Endothelial cell of hepatic sinusoid (primary cell): ENCODE data around the gene MARCO.

Source experiments
- in situ Hi-C: cut with HindIII; loops from 2 replicates; pipeline ENCODE4 v1.10.0; 2017; ENCODE audit warnings: low sequenced_read_pairs

Gene MARCO, protein sequence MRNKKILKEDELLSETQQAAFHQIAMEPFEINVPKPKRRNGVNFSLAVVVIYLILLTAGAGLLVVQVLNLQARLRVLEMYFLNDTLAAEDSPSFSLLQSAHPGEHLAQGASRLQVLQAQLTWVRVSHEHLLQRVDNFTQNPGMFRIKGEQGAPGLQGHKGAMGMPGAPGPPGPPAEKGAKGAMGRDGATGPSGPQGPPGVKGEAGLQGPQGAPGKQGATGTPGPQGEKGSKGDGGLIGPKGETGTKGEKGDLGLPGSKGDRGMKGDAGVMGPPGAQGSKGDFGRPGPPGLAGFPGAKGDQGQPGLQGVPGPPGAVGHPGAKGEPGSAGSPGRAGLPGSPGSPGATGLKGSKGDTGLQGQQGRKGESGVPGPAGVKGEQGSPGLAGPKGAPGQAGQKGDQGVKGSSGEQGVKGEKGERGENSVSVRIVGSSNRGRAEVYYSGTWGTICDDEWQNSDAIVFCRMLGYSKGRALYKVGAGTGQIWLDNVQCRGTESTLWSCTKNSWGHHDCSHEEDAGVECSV

DNA sequence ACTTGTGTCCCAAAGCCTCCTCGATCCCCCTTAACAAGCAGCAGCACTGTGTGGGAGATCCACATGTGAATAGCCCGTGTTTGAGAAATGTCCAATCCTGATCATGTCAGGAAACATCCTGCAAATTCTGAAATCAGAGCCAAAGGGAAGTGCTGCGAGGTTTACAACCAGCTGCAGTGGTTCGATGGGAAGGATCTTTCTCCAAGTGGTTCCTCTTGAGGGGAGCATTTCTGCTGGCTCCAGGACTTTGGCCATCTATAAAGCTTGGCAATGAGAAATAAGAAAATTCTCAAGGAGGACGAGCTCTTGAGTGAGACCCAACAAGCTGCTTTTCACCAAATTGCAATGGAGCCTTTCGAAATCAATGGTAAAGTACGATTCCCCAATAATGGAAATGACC, at the start of gene MARCO:
MARCO (plus strand) TSS at position 164 of the 400 bp plus-strand sequence; CDS start at position 271, 107 bp downstream.
- in situ Hi-C loops = no loop called here

DNA sequence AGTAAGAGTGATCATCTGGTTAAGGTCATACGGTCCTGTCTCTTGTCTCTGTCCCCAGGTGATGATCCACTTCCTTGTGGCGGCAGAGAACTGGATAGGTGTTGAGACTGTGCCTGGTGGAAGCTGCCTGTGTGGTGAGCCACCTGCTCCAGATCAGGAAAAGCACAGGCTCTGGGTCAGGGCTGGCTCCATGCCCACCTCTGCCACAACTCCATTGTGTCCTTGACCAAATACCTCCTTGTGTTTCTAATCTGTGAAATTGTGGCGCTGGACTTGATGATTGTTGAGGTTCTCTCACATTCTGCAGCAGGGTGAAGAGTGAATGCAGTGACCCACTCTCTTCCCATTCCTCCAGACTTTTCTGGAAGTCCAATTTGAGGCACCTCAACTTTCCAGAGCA, 48.9 kb upstream of the MARCO start:
- in situ Hi-C loops = no loop called here

DNA sequence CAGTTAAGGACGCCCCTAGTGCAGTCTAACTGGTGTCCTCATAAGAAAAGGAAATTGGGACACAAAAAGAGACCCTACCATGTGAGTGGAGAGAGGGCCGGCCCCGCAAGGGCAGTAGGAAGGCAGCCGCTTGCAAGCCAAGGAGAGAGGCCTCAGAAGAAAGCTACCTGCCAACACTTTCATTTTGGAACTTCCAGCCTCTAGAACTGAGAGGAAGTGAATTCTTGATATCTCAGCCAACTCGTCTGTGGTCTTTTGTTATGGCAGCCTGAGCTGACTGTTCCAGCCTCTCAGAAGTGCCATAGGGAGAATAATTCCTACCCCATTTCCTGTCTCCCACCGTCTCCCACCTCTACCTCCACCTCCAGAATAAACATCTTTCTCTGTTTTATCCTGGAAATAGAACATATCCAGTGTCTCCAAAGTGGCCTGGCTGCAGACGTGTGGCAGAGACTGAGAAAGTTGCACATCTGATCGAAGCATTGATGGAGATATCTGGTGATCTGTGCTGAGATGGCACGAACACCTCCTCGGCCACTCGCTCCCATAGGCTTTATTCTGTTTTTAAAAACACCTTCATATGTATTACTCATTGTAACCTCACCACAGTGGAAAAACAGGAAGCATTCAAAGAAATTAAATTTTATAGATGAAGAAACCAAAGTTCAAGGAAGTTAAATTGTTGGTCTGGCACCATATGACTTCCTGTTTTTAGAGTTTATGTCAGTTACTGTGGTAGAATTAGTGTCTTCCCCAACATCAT, 39.5 kb upstream of the MARCO start:
- in situ Hi-C loops = no loop called here

DNA sequence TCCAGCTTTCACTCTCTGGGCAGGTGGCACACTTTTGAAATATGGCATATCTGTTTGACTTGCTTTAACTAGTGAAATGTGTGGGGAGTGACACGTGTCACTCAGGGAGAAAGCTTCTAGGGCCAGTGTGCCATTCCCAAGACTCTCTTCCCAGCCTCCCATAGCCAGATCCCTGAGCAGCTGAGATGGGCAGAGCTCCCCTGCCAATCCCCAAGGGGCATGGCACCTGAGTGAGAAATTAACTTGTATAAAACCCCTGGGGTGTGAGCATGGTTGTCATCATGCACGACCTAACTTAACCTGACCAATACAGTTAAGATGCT, 39.0 kb upstream of the MARCO start:
- in situ Hi-C loops = no loop called here

DNA sequence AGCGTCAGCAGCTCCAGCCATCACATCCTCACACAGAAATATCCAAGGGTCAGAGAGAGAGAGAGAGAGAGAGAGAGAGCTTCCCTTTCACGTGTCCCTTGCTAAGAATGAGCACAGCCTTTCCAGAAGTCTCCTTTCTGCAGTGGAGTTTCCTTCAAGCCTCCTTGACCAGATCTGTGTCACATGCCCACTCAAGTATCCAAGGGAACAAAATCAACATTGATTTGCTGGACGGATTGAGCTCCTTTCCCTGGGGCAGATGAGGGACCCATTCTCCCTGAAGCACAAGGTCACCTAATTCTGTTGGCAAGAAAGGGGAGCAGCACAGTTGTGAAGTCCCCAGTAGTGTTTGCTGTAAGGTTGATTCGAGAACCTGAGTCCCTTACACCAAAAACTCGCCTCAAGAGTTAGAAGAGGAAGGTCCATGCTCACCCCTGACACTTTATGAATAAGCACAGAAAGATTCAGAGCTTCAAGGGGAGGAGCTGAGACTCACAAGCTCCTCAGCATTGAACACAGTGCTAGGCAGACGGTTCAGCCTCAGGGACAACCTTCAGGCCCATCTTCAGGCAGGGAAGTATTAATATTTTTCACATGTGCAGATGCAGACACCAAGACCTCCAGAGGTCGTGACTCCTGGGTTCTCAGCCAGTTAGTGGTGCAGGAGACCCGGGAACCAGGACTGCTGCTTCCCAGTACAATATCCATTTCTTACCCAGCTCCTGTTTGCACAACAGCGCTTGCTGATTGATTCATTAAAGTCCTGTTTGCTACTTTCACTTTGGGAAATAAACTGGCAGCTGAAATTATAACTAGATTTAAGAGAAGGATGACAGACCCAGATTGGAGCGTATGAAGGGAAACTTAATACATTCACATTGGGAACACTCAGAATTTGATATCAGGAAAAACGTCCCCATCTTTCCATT, 38.2 kb upstream of the MARCO start:
- in situ Hi-C loops = no loop called here

DNA sequence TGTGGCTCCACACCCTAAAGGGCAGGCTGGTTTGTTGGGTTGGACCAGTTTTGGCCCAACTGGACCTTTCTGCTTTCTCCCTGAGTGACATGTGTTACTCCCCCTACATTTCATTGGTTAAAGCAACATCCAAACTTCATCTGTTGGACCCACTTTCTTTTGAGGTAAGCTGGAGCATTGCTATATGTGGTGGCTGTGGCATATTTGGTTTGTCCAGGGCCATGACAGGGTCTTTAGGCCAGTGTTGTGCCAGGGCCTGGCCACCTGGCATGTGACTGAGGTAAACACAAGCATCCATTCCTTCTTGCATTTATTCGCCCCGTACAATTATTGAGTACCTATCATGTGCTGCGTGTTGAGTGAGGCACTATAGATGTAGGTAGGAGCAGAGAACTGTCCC, 36.8 kb upstream of the MARCO start:
- in situ Hi-C loops = no loop called here

DNA sequence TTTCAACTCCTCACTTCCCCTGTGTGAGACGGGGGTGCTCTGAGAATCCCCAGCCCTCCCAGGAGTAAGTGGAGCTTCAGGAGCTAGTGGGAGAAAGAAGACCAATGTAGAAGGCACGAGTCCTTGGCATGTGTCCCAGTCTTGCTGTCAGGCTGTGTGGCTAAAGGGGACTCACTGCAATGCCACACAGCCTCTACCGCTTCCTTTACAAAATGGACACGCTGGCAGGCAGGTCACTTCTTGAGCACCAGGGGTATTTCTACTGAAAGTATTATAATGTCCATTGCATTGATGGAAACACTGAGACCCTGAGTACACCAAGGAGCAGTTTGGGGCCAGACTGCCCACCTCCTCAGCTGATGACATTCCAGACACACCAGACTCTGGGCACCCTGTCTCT, 35.8 kb upstream of the MARCO start:
- in situ Hi-C loops = no loop called here

DNA sequence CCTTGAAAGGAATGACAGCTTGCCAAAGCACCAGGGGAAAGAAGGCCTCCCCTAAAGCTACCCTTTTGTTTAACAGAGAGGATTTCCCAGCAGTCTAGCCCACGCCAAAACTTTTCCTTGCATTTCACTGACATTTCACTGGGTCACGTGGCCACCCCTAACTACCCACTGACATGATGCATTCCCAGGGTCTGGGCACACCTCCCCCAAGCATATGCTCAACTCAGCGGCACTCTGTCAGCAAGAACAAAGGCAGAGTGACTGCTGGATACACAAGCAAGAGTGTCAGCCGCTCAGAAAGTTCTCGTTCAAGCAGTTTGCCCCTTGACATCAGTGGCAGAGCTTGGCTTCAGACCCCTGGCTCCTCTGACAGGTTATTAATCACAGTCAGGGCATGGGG, 34.2 kb upstream of the MARCO start:
- in situ Hi-C loops = no loop called here

DNA sequence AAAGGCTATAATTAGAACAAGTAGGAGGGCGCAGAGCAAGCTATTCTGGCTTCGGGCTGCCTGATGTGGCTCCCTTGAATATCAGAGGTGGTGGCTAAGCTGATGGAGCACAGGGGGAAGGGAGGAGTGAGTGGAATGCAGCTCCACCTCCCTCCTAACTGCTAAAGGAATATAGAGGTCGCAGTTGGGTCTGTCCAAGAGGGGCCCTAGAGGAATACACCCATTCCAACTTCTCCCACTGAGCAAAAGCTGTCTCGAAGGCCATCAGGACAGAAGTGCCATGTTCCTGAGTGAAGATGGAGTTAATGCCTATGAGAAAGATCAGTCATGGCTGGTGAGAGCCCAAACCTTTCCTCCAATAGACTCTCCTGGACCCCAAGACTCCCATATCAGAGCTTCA, 32.8 kb upstream of the MARCO start:
- in situ Hi-C loops = no loop called here

DNA sequence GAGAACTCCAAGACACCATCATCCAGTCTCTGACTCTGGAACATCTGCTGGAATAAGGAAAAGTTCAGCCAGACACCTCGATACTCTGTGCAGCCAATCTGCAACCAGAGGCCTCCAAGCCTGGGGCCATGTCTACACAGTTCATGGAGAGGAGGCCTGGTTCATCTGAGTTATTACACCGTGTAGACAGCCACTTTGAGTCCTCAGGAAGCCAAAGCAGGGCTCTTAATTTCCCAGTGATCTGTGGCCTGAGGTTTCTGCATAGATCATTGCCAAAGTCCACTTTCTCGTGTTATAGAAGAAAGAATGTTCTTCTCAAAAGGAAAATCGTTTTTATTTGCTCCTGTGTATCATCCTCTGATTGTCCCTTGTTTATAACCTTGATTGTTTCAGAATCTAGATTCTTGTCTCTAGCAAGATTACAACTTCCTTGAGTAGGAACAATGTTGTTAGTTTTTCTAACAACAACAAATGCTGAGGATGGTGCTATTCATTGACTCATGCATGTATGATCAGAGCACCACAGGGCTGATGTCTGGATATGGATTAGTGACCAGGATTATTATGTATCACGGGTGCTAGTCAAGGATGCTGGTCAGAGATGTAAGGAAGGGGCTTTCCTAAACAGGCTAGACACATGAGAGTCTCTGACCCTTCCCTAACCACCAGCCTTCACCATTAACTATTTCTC, 30.7 kb upstream of the MARCO start:
- in situ Hi-C loops = no loop called here

DNA sequence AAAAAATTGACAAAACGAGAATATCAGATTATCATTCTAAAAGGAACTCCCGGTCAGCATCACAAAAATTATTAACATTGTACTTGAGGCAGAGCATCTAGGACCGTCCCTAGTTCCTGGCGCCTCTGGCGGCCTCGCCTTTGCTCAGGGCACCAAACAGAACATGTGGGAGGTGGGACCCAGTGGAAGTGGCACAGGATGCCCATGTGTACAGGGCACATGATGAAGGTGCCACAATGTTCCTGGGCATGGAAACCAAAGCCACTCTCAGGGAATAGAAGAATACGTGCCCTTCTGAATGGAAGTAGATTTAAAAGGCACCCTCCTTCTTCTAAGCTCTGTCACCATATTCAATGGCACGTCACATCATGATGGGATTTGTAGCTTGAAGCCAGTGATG, 30.1 kb upstream of the MARCO start:
- in situ Hi-C loops = no loop called here

DNA sequence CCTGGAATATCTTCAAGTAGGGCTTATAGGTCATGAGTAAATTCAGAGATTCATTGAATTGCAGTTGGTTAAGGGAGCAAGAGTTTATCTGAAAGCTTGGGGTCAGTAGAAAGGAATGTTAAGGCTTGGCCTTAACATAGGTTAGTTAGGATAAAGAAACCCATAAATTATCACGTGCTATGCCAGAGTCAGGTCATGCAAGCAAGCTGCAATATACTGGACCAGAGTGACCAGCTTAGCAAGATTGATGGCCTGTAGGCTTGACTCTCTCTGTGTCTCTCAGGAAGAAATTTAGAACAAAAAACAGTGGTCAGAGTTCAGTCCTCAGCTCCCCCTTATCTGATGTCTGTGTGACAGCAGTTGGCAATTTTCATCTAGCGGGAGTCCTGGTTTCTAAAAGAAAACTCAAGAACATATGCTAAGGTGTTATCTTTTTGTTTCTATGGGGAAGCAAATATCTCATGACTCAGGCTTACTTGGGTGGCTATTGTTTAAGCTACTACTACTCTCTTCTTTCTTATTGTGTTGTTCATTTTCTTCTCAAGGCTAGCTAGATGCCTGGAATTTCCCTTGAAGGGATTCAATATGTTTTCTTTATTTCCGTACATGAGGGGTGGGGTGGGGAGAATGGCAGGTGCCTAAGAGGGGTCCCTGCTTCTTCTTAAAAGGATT, 28.7 kb upstream of the MARCO start:
- in situ Hi-C loops = no loop called here

DNA sequence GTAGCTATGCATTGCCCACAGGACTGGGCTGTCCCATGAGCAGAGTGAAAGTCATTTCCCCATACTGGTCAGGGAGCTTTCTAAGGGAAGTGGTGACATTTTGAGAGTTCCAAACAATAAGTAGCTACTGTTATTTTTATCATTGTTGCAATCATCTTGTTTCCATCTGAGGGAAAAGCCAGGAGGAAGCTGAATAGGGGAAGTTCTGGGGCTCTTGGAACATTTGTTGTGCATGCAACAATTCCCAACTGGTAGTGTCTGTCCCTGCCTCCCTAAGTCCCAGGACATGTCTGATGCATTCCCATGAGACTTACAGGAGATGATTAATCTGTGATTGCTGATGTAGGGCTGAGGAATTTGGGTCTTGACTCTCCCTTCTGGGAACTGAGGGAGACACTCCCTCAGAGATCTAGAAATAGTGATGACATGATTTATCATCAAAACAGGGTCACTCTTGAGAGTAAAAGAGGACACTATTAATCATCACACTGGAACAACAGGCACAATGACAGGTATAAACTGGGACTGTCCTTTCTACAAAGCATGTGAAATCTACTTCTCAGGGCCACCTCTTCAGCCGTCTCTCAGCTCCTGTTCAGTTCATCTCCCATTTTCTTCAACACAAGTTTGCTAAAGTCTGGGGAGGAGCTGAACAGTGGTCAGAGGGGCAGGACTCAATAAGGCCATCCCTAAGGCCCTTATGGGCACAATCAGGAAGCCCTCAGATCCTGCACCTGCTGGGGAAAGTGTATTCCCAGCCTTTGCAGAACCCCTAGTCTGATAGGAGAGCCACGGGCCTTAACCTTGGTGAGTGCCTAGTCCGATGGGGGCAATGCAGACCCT, 28.0 kb upstream of the MARCO start:
- in situ Hi-C loops = no loop called here

DNA sequence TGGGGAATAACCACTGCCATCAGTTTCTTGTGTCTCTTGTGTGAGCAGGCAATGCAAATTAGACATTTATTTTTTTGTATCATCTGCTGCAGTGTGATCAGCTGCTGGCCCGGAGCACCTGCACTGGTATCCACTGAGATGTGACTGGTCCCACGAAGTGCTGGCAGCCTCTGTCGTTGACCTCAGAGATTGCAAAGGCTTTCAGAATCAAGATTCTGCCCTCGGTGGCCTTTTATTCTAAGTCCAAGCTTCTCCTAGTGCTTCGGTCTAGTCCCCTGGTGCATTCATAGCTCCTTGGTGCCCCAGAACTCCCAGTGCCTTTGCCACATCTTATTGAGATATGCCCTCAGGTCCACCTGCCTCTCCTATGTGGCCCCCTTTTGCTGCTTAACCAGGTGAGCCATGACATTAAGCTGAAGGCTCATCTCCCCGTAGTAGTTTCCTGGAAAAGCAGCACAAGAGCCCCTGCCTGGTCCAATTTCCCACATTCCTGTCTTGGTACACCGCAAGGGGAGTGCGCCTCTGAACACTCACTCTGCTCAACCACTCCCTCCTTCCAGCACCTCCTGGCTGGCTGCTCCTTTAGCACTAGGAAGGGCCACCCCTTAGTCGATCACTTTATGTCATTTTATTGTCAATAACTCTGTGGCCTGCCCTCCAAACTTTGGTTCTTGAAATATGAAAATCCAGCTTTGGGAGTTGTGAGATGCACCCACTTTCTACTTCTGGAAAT, 27.1 kb upstream of the MARCO start:
- in situ Hi-C loops = no loop called here

DNA sequence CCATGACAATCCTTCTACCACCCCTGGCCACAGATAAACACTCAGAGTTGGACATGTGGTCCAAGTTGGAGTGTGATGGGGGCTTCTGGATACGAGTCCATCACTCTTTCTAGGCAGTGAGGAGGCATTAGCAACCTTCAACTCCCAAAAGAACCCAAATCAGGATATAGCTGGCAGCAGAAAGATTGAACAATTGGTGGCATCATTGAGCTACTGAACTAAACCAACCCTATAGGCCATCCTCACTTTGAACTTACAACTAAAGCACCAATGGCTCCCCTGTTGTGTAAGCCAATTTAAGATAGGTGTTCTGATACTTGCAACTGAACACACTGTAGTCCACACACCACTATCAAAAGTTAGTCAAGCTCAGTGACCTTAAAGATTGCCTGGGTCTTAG, 24.0 kb upstream of the MARCO start:
- in situ Hi-C loops = no loop called here

DNA sequence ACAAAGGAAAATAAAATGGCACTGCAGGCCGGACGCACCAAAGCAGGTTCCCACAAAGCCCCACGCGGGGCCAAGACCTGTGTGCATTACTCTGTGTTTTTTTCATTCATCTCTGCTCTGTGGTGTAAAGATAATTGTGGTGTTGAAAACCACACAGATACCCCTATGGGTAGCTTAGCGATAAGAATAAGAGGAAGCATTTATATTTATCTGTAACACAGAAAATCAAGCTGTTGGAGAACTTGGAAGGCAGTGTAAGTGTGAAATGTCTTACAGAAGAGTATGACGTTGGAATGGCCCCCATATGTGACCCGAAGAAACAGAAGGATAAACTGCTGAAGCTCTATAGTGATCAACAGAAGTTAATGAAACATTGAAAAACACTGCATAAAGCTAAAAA, 20.3 kb upstream of the MARCO start:
- in situ Hi-C loops = no loop called here

DNA sequence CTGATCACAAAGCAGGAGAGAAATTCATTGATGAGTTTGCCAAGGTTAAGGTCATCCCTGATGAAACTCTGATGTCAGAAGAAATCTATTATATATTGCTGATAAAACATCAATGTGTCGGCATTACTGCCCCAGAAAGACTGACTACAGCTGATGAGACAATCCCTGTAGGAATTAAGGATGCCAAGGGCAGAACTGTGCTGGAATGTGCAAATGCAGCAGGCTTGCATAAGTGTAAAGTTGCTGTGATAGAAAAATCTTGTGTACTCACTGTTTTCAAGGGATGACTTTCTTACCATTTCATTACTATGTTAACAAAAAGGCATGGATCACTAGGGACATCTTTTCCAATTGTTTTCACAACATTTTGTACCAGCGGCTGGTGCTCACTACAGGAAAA, 19.7 kb upstream of the MARCO start:
- in situ Hi-C loops = no loop called here

DNA sequence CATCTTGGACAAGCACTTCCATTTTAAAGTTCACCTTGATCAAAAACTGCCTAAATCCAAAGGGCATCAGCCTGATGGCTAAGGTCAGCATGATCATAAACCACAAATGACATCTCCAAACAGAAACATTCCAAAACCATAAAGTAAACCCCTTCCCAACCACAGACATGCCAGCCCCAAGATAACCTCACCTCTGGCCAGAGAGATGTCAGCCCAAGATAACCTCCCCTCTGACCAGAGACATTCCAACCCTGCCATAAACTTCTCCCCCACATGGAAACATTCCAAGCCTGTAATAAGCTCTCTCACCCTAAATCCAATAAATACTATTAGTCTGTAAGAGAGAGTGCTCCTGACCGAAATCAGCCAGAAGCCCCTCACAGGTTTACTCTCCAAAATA, 18.6 kb upstream of the MARCO start:
- in situ Hi-C loops = no loop called here

DNA sequence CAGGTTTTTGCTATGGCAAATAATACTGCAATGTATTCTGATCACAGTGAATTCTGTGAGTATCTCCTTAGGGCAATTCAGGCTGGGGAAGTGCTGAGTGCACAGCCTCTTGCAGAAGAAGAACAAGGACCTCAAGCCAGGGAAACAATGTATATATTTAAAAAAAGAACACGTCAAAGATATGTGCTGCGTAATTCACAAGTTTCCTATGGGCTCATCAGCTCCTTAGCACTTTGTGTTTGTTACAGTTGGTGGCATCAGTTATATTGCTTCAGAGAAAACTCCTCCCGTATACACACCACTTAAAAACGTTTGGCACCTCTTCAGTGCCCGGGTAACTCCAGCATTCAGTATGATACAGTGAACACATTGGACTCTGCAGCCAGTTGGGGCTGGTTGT, 16.5 kb upstream of the MARCO start:
- in situ Hi-C loops = no loop called here
